KOPT-K1 (cell line): ENCODE data around the gene PA2G4.

Experiments used
- H3K27ac ChIP-seq: fragments of 200-600 bp; sonication (generic); 2 replicates; pipeline ENCODE4 v1.5.1; 2016; ENCODE audit warnings: antibody characterized with exemption, mild to moderate bottlenecking, low read depth, low read length; ENCODE audit not compliant: poor library complexity, severe bottlenecking
- H3K36me3 ChIP-seq: fragments of 200-600 bp; sonication (generic); 2 replicates; pipeline ENCODE4 v1.5.1; 2017; ENCODE audit warnings: antibody characterized with exemption, mild to moderate bottlenecking, low read length, moderate library complexity; ENCODE audit not compliant: insufficient read depth
- H3K9me3 ChIP-seq: fragments of 200-600 bp; sonication (generic); 2 replicates; pipeline ENCODE4 v1.5.1; 2017; ENCODE audit warnings: antibody characterized with exemption, low read length, mild to moderate bottlenecking; ENCODE audit not compliant: insufficient read depth, poor library complexity, severe bottlenecking

Gene PA2G4

GRCh38 chr12:56160894-56161689 is 56.7 kb downstream of the PA2G4 start:
- no peaks in the 10 kb centered on the region for H3K9me3 ChIP-seq
- H3K27ac ChIP-seq, result peak overlapping the region; percentile 82
- peaks cover 72% of the 10 kb centered on the region for H3K36me3 ChIP-seq

GRCh38 chr12:56161690-56162351 is 57.5 kb downstream of the PA2G4 start:
- no peak overlapping the region for H3K27ac ChIP-seq
- no peaks in the 10 kb centered on the region for H3K9me3 ChIP-seq
- peaks cover 77% of the 10 kb centered on the region for H3K36me3 ChIP-seq

GRCh38 chr12:56162468-56163290 is 58.3 kb downstream of the PA2G4 start:
- Histone ChIP-seq H3K27ac (no peak overlapping the region), H3K36me3 (peaks cover 85% of the 10 kb centered on the region), H3K9me3 (no peaks in the 10 kb centered on the region)
